GM12891 (cell line): Measurements from ENCODE around the gene DAND5.
A peak's percentile ranks its signal among the peaks of the same experiment; 100 is the strongest.

ENCODE experiments used
- DNase-seq: peaks from one replicate; pipeline ENCODE4 v3.0.0; 2011; ENCODE audit warnings: low spot score; ENCODE audit not compliant: insufficient read length
- FAIRE-seq: peaks from 2 replicates; lab custom pipeline; 2011; peaks lifted over from hg19 to GRCh38; lab: Jason Lieb, UNC
- PAX5 ChIP-seq: IDR thresholded peaks from 2 replicates; pipeline ENCODE4 v1.6.1; 2011; ENCODE audit warnings: low read length, moderate library complexity, mild to moderate bottlenecking; ENCODE audit not compliant: insufficient read depth, severe bottlenecking
- POLR2A ChIP-seq: IDR thresholded peaks from 2 replicates; pipeline ENCODE4 v1.6.1; 2011; ENCODE audit warnings: low read depth, low read length, control low read depth
- POLR2AphosphoS5 ChIP-seq: IDR thresholded peaks from 2 replicates; pipeline ENCODE4 v1.6.1; 2011; ENCODE audit warnings: low read depth, low read length, control low read depth
- POU2F2 ChIP-seq: IDR thresholded peaks from 2 replicates; pipeline ENCODE4 v1.6.1; 2011; ENCODE audit warnings: low read depth, mild to moderate bottlenecking, control low read depth, low read length, moderate library complexity
- SPI1 ChIP-seq: IDR thresholded peaks from 2 replicates; pipeline ENCODE4 v1.6.1; 2011; ENCODE audit warnings: low read depth, low read length, control low read depth
- TAF1 ChIP-seq: IDR thresholded peaks from 2 replicates; pipeline ENCODE4 v1.6.1; 2011; ENCODE audit warnings: low read depth, low read length, control low read depth

The DAND5 gene

DNA sequence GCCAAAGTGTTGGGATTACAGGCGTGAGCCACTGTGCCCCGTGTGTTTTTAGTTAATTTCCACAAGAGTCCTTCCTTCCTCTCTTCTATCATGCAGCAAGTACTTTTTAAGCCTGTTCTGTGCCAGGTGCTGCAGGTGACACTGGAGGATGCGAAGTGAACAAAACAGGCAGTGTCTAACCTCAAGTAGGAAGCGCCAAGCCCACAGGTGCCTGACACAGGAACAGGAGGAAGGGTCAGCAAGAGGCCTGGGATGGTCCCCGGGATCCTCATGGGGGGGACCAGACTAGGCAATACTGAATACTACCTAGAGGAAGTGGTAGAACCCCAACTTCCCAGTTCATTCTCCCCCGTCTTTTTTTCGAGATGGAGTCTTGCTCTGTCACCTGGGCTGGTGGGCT, 32.8 kb upstream of the DAND5 start:
- DNase-seq (no peak), FAIRE-seq (no peak)
- TF ChIP-seq TAF1, result no peak

DNA sequence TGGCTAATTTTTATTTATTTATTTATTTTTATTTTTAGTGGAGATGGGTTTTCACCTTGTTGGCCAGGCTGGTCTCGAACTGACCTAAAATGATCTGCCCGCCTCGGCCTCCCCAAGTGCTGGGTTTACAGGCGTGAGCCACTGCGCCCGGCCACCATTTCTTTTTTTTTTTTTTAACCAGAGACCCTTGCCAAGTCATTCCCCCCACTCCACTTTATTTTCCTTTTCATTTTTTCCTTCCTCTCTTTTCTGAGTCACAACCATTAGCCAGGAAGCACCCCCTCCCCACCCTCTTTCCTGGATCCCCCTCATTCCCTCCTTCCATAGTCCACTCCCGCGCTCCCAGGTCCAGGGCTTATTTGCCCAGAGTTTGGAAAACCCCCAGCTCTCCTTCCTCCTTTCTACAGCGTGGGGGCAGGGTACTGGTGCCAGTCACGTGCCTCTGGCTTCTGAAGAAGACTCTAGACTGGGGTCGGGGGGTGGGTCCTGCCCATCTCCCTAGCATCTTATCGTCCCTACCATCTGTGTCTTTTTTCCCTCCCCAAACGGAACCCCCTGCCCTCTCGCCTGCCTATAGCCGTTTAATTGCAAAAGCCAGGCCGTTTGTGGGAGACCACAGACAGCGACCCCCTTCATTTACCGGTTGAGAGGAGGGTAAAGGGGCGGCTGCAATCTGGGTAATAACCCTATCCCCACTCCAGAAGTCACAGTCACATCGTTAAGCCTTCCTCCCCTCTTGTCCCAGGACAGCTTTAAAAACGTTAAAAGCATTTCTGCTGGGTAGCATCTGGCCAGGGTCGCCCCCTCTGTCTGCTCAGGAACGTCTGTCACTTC, 32.1 kb upstream of the DAND5 start:
- no peak for DNase-seq
- FAIRE-seq, result no peak
- TF ChIP-seq PAX5, result no peak
- TF ChIP-seq POLR2AphosphoS5, result no peak
- TF ChIP-seq SPI1, result no peak
- no peak for TF ChIP-seq POLR2A
- no peak for TF ChIP-seq TAF1
- TF ChIP-seq POU2F2, result no peak

GRCh38 chr19:12937927-12938778, 31.2 kb upstream of the DAND5 start, which contains the start of gene CALR:
TSS of gene CALR (plus strand) at chr19:12938609. CDS start at chr19:12938680, 71 bp downstream.
- DNase-seq (peak; percentile 94), FAIRE-seq (peak; percentile 97)
- peak; percentile 13 for TF ChIP-seq PAX5
- TF ChIP-seq SPI1, result no peak
- TF ChIP-seq TAF1, result peak; percentile 88
- peak; percentile 99 for TF ChIP-seq POLR2A
- peak; percentile 99 for TF ChIP-seq POLR2AphosphoS5
- TF ChIP-seq POU2F2, result peak; percentile 74

- TF ChIP-seq SPI1 (peak; percentile 34; the same call in 1 of the 2 replicates), POLR2AphosphoS5 (no peak; the same call in 1 of the 2 replicates)
- FAIRE-seq (peak; percentile 83), DNase-seq (no peak)
Observed at GRCh38 chr19:12938779-12939601, 30.4 kb upstream of the DAND5 start.

DNA sequence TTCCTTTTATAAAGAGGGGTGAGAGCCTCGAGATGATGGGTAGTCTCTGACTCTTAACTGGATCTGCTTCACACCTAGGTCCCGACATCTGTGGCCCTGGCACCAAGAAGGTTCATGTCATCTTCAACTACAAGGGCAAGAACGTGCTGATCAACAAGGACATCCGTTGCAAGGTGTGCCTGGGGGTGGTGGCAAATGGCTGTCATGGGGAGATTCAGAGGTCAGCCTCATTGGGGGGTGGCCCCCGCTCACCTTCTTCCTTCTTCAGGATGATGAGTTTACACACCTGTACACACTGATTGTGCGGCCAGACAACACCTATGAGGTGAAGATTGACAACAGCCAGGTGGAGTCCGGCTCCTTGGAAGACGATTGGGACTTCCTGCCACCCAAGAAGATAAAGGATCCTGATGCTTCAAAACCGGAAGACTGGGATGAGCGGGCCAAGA, 29.4 kb upstream of the DAND5 start:
- TF ChIP-seq POLR2A (no peak), POLR2AphosphoS5 (peak; percentile 13; the same call in 1 of the 2 replicates), SPI1 (no peak), TAF1 (no peak)
- DNase-seq (no peak), FAIRE-seq (no peak)

GRCh38 chr19:12940897-12941296, 28.5 kb upstream of the DAND5 start:
- TF ChIP-seq POLR2AphosphoS5, result peak; percentile 16; the same call in 1 of the 2 replicates
- TF ChIP-seq TAF1, result no peak
- TF ChIP-seq PAX5, result no peak
- no peak for TF ChIP-seq POLR2A
- TF ChIP-seq SPI1, result no peak
- TF ChIP-seq POU2F2, result 0 out of 2 replicates have a peak, but pooled peaks have one; percentile 30
- FAIRE-seq (no peak), DNase-seq (no peak)

- no peak for DNase-seq
- no peak for FAIRE-seq
- TF ChIP-seq TAF1 (no peak), PAX5 (no peak), SPI1 (no peak), POLR2A (no peak), POLR2AphosphoS5 (peak; percentile 30; the same call in 1 of the 2 replicates), POU2F2 (0 out of 2 replicates have a peak, but pooled peaks have one; percentile 34)
Observed at GRCh38 chr19:12943437-12944044, 25.8 kb upstream of the DAND5 start.

DNA sequence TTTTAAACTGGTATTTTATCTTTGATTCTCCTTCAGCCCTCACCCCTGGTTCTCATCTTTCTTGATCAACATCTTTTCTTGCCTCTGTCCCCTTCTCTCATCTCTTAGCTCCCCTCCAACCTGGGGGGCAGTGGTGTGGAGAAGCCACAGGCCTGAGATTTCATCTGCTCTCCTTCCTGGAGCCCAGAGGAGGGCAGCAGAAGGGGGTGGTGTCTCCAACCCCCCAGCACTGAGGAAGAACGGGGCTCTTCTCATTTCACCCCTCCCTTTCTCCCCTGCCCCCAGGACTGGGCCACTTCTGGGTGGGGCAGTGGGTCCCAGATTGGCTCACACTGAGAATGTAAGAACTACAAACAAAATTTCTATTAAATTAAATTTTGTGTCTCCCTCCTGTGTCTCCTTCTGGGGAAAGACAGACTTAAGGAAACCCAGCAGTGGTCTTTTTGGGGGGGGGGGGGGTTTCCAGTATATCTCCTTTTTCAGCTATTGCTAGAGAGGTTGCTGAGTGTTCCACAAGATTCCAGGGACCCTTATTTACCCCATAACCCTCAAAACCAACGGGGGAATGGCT, 25.2 kb upstream of the DAND5 start:
- TF ChIP-seq POLR2A (no peak), PAX5 (no peak), POU2F2 (no peak), SPI1 (no peak)
- DNase-seq (no peak), FAIRE-seq (no peak)
